GM18861 (cell line): ENCODE results near the gene PIAS4.
"Not testable (repeated sequence)": the region's sequence is repeated elsewhere in the genome, so short reads cannot be mapped to it uniquely, and the experiment has no call there.

Experiments used
- ATAC-seq: cut with Tn5 transposase; IDR thresholded peaks from one replicate; pipeline ENCODE4 v1.9.1; 2021; ENCODE audit not compliant: unreplicated experiment

Gene PIAS4

GRCh38 chr19:4007021-4007835 lies at the start of gene PIAS4:
PIAS4 (plus strand) TSS chr19:4007736; CDS start chr19:4007761, 25 bp downstream.
- ATAC-seq = peak; percentile 72

GRCh38 chr19:3958836-3959765 lies 48.4 kb upstream of the PIAS4 start:
- no peak for ATAC-seq

GRCh38 chr19:3959766-3960131 lies 47.8 kb upstream of the PIAS4 start:
- ATAC-seq = no peak

GRCh38 chr19:3961007-3961406 lies 46.5 kb upstream of the PIAS4 start:
- no peak for ATAC-seq

- no peak for ATAC-seq
Observed at GRCh38 chr19:3963458-3964255, 43.9 kb upstream of the PIAS4 start.

- ATAC-seq = no peak
Observed at GRCh38 chr19:3964256-3965194, 43.0 kb upstream of the PIAS4 start.

GRCh38 chr19:3966051-3967017 lies 41.2 kb upstream of the PIAS4 start:
- ATAC-seq = no peak

GRCh38 chr19:3967983-3968382 lies 39.6 kb upstream of the PIAS4 start:
- not testable (repeated sequence) for ATAC-seq

- ATAC-seq = no peak
Observed at GRCh38 chr19:3968556-3969434, 38.7 kb upstream of the PIAS4 start.

GRCh38 chr19:3969435-3970312 lies 37.9 kb upstream of the PIAS4 start:
- ATAC-seq = no peak

GRCh38 chr19:3970313-3970807 lies 37.2 kb upstream of the PIAS4 start:
- ATAC-seq = no peak

- ATAC-seq = peak; percentile 90
Observed at GRCh38 chr19:3970808-3971598, 36.5 kb upstream of the PIAS4 start, which contains the start of gene DAPK3. DAPK3 (minus strand) TSS chr19:3971099; CDS start chr19:3969735, 1,364 bp downstream.

GRCh38 chr19:3975144-3975543 lies 32.4 kb upstream of the PIAS4 start:
- no peak for ATAC-seq

- ATAC-seq = no peak
Observed at GRCh38 chr19:3975637-3976087, 31.9 kb upstream of the PIAS4 start.

GRCh38 chr19:3976495-3977241 lies 30.9 kb upstream of the PIAS4 start:
- no peak for ATAC-seq
